WERI-Rb-1 (cell line): ENCODE results near the gene PRKCE.

Source experiments
- DNase-seq: peaks from one replicate; pipeline ENCODE4 v3.0.0-alpha.2; 2020
- H3K27ac ChIP-seq: fragments of 250-450 bp; sonication (Bioruptor Pico); 2 replicates; pipeline ENCODE4 v1.5.1; 2020; ENCODE audit warnings: mild to moderate bottlenecking, moderate library complexity
- H3K27me3 ChIP-seq: fragments of 250-450 bp; sonication (Bioruptor Pico); 2 replicates; pipeline ENCODE4 v1.5.1; 2021; ENCODE audit warnings: mild to moderate bottlenecking, low read depth, moderate library complexity; ENCODE audit not compliant: insufficient read depth, severe bottlenecking
- H3K36me3 ChIP-seq: fragments of 250-450 bp; sonication (Bioruptor Pico); 2 replicates; pipeline ENCODE4 v1.5.1; 2020; ENCODE audit warnings: mild to moderate bottlenecking, moderate library complexity
- H3K4me3 ChIP-seq: 2 replicates; pipeline ENCODE4 v1.5.1; 2011; ENCODE audit warnings: low read depth, mild to moderate bottlenecking, control low read depth, low read length
- H3K9me3 ChIP-seq: fragments of 250-450 bp; sonication (Bioruptor Pico); 2 replicates; pipeline ENCODE4 v1.5.1; 2021; ENCODE audit warnings: mild to moderate bottlenecking, moderate library complexity; ENCODE audit not compliant: severe bottlenecking
- TF ChIP-seq, protein P1 (sequence below): IDR thresholded peaks from 2 replicates; pipeline ENCODE4 v1.5.1; 2011; ENCODE audit warnings: low read depth, mild to moderate bottlenecking, control low read depth, inconsistent platforms, low read length

The PRKCE gene

DNA sequence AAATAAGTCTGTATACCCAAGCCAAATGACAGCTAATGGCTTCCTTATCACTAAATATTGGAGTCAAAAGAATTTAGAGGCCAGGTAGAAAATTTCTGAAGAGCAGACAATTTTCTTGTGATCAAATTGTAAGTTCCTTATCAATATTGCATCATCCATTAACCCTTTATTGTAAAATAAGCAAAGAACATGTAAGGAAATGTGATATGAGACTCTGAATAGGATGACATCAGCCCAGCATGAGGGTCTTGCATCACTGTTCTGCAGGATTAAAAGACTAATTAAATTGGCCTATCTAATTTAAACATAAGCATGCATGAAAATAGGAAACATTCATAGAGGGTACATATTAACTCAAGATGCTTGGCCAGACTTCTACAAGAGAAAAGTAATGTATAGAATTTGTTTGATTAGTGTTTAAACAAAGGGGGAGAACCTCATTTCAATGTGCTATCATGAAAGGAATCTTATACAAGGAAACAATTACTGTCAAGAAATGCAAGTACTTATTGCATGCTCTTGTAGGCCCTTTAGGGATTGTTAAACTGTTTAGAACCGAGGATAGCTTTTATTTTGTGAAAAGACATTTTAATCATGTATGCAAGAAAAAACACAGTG, 302.9 kb downstream of the PRKCE start:
- no peak for DNase-seq
- TF ChIP-seq, protein P1, sequence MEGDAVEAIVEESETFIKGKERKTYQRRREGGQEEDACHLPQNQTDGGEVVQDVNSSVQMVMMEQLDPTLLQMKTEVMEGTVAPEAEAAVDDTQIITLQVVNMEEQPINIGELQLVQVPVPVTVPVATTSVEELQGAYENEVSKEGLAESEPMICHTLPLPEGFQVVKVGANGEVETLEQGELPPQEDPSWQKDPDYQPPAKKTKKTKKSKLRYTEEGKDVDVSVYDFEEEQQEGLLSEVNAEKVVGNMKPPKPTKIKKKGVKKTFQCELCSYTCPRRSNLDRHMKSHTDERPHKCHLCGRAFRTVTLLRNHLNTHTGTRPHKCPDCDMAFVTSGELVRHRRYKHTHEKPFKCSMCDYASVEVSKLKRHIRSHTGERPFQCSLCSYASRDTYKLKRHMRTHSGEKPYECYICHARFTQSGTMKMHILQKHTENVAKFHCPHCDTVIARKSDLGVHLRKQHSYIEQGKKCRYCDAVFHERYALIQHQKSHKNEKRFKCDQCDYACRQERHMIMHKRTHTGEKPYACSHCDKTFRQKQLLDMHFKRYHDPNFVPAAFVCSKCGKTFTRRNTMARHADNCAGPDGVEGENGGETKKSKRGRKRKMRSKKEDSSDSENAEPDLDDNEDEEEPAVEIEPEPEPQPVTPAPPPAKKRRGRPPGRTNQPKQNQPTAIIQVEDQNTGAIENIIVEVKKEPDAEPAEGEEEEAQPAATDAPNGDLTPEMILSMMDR, result no peak
- H3K27me3 ChIP-seq, result no peaks in the 10 kb centered on the region

DNA sequence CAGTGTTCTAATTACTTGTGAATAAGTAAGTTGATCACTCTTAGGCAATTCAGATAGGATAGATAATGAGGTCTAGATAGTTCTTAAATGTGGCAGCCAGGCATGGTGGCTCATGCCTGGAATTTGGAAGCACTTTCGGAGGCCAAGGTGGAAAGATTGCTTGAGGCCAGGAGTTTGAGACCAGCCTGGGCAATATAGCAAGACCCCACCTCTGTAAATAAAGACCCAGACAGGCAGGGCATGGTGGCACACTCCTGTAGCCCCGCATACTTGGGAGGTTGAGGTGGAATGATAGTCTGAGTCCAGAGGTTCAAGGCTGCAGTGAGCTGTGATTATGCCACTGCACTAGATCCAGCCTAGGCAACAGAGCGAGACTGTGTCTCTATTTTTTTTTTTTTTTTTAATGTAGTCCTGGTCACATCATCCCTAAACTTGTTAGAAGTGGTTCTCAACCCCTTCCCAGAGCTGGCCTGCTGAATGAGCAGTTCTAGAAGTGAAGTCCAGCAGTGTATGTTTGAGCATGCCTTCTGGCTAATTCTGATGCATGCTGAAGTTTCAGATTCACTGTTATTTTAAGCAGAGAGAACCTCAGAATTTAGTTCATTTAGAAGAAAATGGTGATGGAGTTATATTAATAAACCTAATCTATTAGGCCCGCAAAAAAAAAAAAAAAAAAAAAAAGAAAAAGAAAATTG, 306.2 kb downstream of the PRKCE start:
- TF ChIP-seq, protein P1, result no peak
- Histone ChIP-seq H3K27ac (no peak overlapping the region), H3K4me3 (no peak overlapping the region), H3K36me3 (no peaks in the 10 kb centered on the region), H3K9me3 (no peaks in the 10 kb centered on the region), H3K27me3 (no peaks in the 10 kb centered on the region)
- no peak for DNase-seq

More for the DNA sequence above, 302.9 kb downstream of the PRKCE start:
- Histone ChIP-seq H3K27ac (no peak overlapping the region), H3K4me3 (no peak overlapping the region), H3K36me3 (no peaks in the 10 kb centered on the region), H3K9me3 (no peaks in the 10 kb centered on the region)

DNA sequence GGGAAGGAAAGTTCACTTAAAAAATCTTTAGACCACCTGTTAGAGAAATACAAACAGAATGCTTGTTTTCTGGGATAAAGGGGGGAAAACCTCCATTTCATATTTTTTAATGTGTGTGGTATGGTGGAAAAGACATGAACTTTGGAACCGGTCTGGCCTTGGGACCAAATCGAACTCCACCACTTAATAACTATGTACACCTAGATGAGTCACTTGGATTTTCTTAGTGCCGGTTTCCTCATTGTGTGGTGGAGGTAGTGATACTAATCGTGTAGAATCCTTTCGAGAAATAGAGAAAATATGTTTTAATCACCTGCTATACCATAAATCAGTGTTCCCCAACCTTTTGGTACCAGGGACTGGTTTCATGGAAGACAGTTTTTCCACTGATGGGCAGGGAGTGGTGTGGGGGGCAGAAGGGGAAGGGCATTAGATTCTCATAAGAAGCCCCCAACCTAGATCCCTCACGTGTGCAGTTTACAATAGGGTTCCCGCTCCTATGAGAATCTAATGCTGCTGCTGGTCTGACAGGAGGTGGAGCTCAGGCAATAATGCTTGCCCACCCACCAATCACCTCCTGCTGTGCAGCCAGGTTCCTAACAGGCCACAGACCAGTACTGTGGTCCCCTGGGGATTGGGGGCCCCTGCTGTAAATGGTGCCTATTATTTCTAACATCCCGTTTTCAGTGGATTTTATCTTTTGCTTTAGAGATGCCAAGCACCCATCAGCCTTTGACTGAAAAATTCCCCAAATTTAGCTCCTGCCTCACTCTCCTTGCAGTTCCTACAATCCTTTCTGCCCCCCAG, 308.8 kb downstream of the PRKCE start:
- TF ChIP-seq, protein P1, result no peak
- Histone ChIP-seq H3K27me3 (no peaks in the 10 kb centered on the region), H3K4me3 (no peak overlapping the region), H3K9me3 (no peaks in the 10 kb centered on the region), H3K36me3 (no peaks in the 10 kb centered on the region), H3K27ac (no peak overlapping the region)
- no peak for DNase-seq

DNA sequence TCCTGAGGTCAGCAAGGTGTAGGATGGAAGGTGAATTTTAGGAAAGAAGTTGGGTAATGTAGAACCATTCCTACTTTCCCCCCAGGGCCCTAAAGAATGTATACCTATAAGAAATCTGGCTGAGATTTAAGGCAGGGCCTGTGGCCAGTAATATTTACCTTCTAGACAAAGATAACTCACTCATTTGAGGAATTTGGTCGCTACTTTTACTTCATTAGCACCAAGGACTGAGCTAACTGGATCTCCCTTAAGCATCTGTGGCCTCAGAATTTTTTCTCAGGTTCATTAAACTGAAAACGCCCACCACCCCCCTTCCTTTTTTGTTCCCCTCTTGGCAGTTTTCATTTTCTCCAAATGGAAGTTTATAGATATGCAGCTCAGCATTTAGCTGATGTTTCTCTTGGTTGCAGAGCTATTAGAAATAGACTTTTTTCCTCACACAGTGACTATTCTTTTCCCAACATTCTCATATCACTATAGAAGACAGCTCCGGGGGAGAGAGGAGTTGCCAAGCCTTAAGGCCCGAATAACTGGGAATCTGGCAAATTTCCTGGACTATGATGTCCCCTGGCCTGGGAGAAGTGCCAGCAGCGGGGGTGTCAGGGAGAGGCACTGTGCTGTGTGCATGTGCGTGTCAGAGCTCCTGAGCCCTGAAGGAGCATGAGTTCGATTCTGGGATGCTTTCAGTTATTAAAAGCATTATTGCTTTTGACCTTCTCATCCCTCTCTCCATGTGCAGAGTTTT, 310.9 kb downstream of the PRKCE start:
- TF ChIP-seq, protein P1, result no peak
- Histone ChIP-seq H3K4me3 (no peak overlapping the region), H3K27ac (no peak overlapping the region), H3K36me3 (no peaks in the 10 kb centered on the region), H3K27me3 (no peaks in the 10 kb centered on the region), H3K9me3 (no peaks in the 10 kb centered on the region)
- DNase-seq, result no peak

DNA sequence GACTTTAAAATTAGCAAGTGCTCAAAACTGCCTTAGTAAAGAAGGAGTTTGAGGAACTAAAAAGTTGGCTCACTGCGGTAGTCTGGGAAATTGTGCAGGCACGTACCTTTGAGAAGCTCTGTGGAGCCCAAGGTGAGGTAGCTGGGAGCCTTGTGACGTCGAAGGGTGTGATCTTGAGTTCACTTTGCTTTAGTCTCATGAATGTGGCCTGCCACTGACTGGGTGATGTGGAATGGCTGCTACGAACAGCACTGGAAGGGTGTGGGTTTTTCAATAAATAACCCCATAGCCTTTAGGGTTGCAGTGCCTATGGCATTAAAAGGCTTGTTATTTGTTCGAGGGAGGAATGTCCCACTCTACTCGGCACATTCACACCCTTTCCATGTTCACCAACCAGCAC, 312.3 kb downstream of the PRKCE start:
- Histone ChIP-seq H3K27ac (no peak overlapping the region), H3K36me3 (no peaks in the 10 kb centered on the region), H3K9me3 (no peaks in the 10 kb centered on the region), H3K27me3 (no peaks in the 10 kb centered on the region), H3K4me3 (no peak overlapping the region)
- TF ChIP-seq, protein P1, result no peak
- DNase-seq, result no peak
